ENCODE results near the gene AFTPH.

GRCh38 chr2:64567473-64567872 is 43.3 kb downstream of the AFTPH start:
- TF ChIP-seq POLR2A (IDR thresholded peaks at IDR 0.05; ENCODE audit: low read length) = no peak
- TF ChIP-seq GATA1 (IDR thresholded peaks at IDR 0.05; ENCODE audit: low read depth, low read length) = no peak
